ENCODE results near the gene KCTD17. TPM values are rescaled to one million over a fixed set of nuclear protein-coding genes. Genes with fewer than 3 reads are reported as not detected.

The KCTD17 gene
- total RNA-seq, 1 donor from 2014 or later: 39.6 TPM

DNA sequence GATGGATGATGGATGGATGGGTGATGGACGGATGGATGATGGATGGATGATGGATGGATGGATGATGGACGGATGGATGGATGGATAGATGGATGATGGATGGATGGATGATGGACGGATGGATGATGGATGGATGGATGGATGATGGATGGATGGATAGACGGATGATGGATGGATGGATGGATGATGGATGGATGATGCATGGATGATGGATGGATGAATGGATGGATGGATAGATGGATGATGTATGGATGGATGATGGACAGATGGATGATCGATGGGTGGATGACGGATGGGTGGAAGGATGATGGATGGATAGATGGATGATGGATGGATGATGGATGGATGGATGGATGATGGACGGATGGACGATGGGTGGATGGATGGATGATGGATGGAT, 21.1 kb downstream of the KCTD17 start:
- Mint-ChIP-seq H3K36me3 (ENCODE audit: unreplicated experiment) (no peaks in the 10 kb centered on the region), H3K9me3 (ENCODE audit: unreplicated experiment) (no peaks in the 10 kb centered on the region)

DNA sequence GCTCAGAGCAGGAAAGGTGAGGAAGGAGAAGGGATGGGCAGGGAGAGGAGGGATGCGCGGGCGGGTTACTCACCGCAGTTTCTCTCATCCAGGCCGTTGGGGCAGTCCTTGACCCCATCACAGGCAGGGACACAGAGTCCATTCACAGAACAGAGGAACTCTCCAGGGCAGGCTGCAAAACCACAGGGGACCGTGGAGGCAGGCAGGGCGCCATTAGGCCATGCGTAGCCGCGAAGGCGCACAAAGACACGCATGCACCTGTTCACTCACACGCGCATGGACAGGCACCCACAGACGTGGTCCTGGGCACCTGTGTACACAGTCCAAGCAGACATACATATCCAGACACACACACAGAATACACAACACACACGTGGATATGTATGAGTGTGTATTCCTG, 23.0 kb downstream of the KCTD17 start:
- Mint-ChIP-seq H3K9me3 (ENCODE audit: unreplicated experiment) (no peaks in the 10 kb centered on the region), H3K27ac (ENCODE audit: unreplicated experiment) (no peak overlapping the region), H3K36me3 (ENCODE audit: unreplicated experiment) (no peaks in the 10 kb centered on the region), H3K4me1 (ENCODE audit: unreplicated experiment) (no peaks in the 10 kb centered on the region), H3K4me3 (ENCODE audit: unreplicated experiment) (no peak overlapping the region), H3K27me3 (ENCODE audit: unreplicated experiment) (peaks cover 31% of the 10 kb centered on the region)
- DNase-seq (ENCODE audit: extremely low spot score, unreplicated experiment): no peak
- TF ChIP-seq, protein P1, sequence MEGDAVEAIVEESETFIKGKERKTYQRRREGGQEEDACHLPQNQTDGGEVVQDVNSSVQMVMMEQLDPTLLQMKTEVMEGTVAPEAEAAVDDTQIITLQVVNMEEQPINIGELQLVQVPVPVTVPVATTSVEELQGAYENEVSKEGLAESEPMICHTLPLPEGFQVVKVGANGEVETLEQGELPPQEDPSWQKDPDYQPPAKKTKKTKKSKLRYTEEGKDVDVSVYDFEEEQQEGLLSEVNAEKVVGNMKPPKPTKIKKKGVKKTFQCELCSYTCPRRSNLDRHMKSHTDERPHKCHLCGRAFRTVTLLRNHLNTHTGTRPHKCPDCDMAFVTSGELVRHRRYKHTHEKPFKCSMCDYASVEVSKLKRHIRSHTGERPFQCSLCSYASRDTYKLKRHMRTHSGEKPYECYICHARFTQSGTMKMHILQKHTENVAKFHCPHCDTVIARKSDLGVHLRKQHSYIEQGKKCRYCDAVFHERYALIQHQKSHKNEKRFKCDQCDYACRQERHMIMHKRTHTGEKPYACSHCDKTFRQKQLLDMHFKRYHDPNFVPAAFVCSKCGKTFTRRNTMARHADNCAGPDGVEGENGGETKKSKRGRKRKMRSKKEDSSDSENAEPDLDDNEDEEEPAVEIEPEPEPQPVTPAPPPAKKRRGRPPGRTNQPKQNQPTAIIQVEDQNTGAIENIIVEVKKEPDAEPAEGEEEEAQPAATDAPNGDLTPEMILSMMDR (IDR thresholded peaks at IDR 0.05): no peak

More for the DNA sequence above, 21.1 kb downstream of the KCTD17 start:
- no peak overlapping the region for H3K4me3 Mint-ChIP-seq (ENCODE audit: unreplicated experiment)
- H3K27me3 Mint-ChIP-seq (ENCODE audit: unreplicated experiment): peaks cover 32% of the 10 kb centered on the region
- H3K4me1 Mint-ChIP-seq (ENCODE audit: unreplicated experiment): no peaks in the 10 kb centered on the region
- DNase-seq (ENCODE audit: extremely low spot score, unreplicated experiment): no peak
- no peak overlapping the region for H3K27ac Mint-ChIP-seq (ENCODE audit: unreplicated experiment)
- TF ChIP-seq, protein P1 (IDR thresholded peaks at IDR 0.05): no peak

DNA sequence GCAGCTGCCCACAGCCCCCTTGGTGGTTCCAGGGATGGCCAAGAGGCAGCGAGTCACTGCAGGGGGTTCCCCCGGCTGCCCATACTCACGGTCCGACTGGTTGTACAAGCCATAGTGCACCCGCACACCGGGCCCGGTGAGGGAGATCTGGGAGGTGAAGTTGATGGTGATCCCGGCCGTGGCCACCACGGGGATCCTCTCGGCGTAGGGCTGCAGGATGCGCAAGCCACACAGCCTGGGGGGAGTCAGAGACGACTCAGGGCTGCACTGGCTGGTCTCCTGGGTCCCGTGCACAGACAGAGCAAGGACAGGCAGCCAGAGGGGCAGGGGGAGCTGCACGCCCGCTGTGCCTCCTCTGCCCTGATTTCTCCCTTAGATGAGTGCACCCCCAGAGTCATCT, 23.5 kb downstream of the KCTD17 start:
- Mint-ChIP-seq H3K9me3 (ENCODE audit: unreplicated experiment) (no peaks in the 10 kb centered on the region), H3K27me3 (ENCODE audit: unreplicated experiment) (peaks cover 35% of the 10 kb centered on the region), H3K36me3 (ENCODE audit: unreplicated experiment) (no peaks in the 10 kb centered on the region), H3K4me3 (ENCODE audit: unreplicated experiment) (no peak overlapping the region), H3K4me1 (ENCODE audit: unreplicated experiment) (no peaks in the 10 kb centered on the region), H3K27ac (ENCODE audit: unreplicated experiment) (no peak overlapping the region)
- DNase-seq (ENCODE audit: extremely low spot score, unreplicated experiment): no peak
- TF ChIP-seq, protein P1 (IDR thresholded peaks at IDR 0.05): no peak

DNA sequence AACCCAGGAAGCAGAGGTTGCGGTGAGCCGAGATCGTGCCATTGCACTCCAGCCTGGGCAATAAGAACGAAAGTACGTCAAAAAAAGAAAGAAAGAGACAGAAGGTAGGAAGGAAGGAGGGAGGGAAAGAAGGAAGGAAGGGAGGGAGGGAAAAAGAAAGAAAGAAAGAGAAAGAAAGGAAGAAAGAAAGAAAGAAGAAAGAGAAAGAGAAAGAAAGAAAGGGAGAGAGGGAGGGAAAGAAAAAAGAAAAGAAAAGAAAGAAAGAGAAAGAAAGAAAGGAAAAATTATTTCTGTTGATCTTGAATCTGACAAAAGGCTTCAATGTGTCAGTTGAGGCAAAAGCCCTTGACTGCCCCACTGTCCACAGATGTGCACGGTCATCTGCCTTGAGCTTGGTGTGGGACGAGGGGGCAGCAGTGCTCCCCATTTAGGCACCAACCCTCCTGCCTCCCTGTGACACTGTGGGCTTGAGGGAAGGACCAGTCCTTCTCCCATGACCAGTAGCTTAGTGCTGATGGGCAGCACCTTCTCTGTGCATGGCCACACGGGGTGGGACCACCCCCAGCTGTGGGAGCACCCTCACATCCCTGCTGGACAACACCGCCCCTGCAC, 24.4 kb downstream of the KCTD17 start:
- H3K36me3 Mint-ChIP-seq (ENCODE audit: unreplicated experiment): no peaks in the 10 kb centered on the region
- H3K27ac Mint-ChIP-seq (ENCODE audit: unreplicated experiment): no peak overlapping the region
- peaks cover 35% of the 10 kb centered on the region for H3K27me3 Mint-ChIP-seq (ENCODE audit: unreplicated experiment)
- H3K4me3 Mint-ChIP-seq (ENCODE audit: unreplicated experiment): no peak overlapping the region
- TF ChIP-seq, protein P1 (IDR thresholded peaks at IDR 0.05): no peak
- no peak for DNase-seq (ENCODE audit: extremely low spot score, unreplicated experiment)
- H3K4me1 Mint-ChIP-seq (ENCODE audit: unreplicated experiment): no peaks in the 10 kb centered on the region
- H3K9me3 Mint-ChIP-seq (ENCODE audit: unreplicated experiment): no peaks in the 10 kb centered on the region

DNA sequence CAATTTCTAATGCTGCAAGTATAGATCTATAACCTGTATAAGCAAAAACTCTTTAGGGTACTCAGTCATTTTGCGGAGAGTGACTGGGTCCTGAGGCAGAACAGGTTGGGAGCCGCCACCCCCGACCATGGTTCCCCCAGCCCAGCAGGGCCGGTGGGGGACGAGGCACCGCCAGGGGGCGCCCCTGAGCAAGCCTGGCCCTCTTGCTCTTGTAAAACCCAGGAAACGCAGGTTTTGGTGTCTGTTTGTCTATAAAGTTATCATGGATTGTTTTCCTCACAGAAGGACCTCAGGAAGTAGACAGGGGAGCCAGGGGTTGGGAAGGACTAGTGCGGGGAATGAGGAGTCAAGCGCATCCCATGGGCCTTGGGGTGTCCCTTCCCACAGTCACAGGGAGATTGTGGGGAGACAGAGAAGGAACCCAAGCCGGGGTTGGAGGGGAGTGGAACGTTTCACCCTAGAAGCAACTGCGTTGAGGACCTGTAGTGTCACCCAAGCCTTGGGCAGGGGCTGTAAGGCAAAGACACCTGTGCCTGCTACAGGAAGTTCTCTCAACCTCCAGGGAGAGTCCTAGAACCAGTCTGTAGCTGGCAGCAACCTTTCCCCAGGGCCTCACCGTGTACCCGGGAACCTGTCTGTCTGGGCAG, 26.4 kb downstream of the KCTD17 start:
- Mint-ChIP-seq H3K4me3 (ENCODE audit: unreplicated experiment) (no peak overlapping the region), H3K9me3 (ENCODE audit: unreplicated experiment) (no peaks in the 10 kb centered on the region), H3K4me1 (ENCODE audit: unreplicated experiment) (no peaks in the 10 kb centered on the region), H3K36me3 (ENCODE audit: unreplicated experiment) (no peaks in the 10 kb centered on the region), H3K27me3 (ENCODE audit: unreplicated experiment) (peaks cover 35% of the 10 kb centered on the region), H3K27ac (ENCODE audit: unreplicated experiment) (no peak overlapping the region)
- DNase-seq (ENCODE audit: extremely low spot score, unreplicated experiment): no peak
- TF ChIP-seq, protein P1 (IDR thresholded peaks at IDR 0.05): peak; percentile 90
